ENCODE results near the gene VGF. TPM values are rescaled to one million over a fixed set of nuclear protein-coding genes. Genes with fewer than 3 reads are reported as not detected.

Gene VGF
- total and polyA plus RNA-seq, 2 experiments from 2014 or later = 3.0 to 4.4 TPM

- TF ChIP-seq POLR2AphosphoS5 (IDR thresholded peaks at IDR 0.05; ENCODE audit: low read depth) = no peak
- no peak for TF ChIP-seq EZH2 (IDR thresholded peaks at IDR 0.05; ENCODE audit: low read depth, unreplicated experiment)
- TF ChIP-seq ZNF114 (CRISPR knock-in tag; IDR thresholded peaks at IDR 0.05) = no peak
Observed at GRCh38 chr7:101129603-101130117, 35.7 kb downstream of the VGF start (continued).

GRCh38 chr7:101128040-101128834 lies 37.1 kb downstream of the VGF start:
- Histone ChIP-seq H3K27ac (ENCODE audit: low read depth) (no peak overlapping the region), H3F3A (replicated peaks; ENCODE audit: low read depth) (0 out of 2 replicates have a peak, but pooled peaks cover 3% of the 10 kb centered on the region), H3K36me3 (ENCODE audit: insufficient read depth) (no peaks in the 10 kb centered on the region), H2AFZ (no peak overlapping the region), H3K4me1 (ENCODE audit: insufficient read depth) (peaks cover 24% of the 10 kb centered on the region; the same call in 1 of the 2 replicates), H3K79me2 (replicated peaks; ENCODE audit: insufficient read depth) (no peaks in the 10 kb centered on the region), H3K4me2 (no peak overlapping the region), H3K9me2 (ENCODE audit: insufficient read depth) (no peaks in the 10 kb centered on the region), H3K4me3 (no peak overlapping the region), H3K27me3 (ENCODE audit: insufficient read depth) (no peaks in the 10 kb centered on the region), H4K20me1 (replicated peaks; ENCODE audit: insufficient read depth) (no peaks in the 10 kb centered on the region)
- Mint-ChIP-seq H3K27me3 (ENCODE audit: insufficient read depth, low read depth, poor library complexity) (peaks cover 19% of the 10 kb centered on the region), H3K27ac (no peak overlapping the region), H3K4me3 (no peak overlapping the region), H3K4me1 (peaks cover 22% of the 10 kb centered on the region), H3K36me3 (ENCODE audit: low read depth) (peaks cover 10% of the 10 kb centered on the region; the same call in 1 of the 3 replicates), H3K9me3 (peaks cover 8% of the 10 kb centered on the region; the same call in 2 of the 3 replicates)
- TF ChIP-seq EZH2phosphoT487 (IDR thresholded peaks at IDR 0.05; ENCODE audit: unreplicated experiment) = no peak
- no peak for TF ChIP-seq JUNB (IDR thresholded peaks at IDR 0.05; ENCODE audit: unreplicated experiment)
- no peak for TF ChIP-seq ZNF331 (CRISPR knock-in tag; IDR thresholded peaks at IDR 0.05; ENCODE audit: low read depth)
- no peak for TF ChIP-seq STAT1 (IDR thresholded peaks at IDR 0.05; ENCODE audit: unreplicated experiment)
- no peak for TF ChIP-seq ZNF114 (CRISPR knock-in tag; IDR thresholded peaks at IDR 0.05)
- no peak for TF ChIP-seq CTCF (conservative IDR thresholded peaks at IDR 0.05; ENCODE audit: low read depth in 2 of 2)
- TF ChIP-seq POLR2AphosphoS5 (IDR thresholded peaks at IDR 0.05; ENCODE audit: low read depth) = no peak
- TF ChIP-seq CREB1 (CRISPR knock-in tag; IDR thresholded peaks at IDR 0.05; ENCODE audit: low read depth) = no peak
- TF ChIP-seq, protein P1, sequence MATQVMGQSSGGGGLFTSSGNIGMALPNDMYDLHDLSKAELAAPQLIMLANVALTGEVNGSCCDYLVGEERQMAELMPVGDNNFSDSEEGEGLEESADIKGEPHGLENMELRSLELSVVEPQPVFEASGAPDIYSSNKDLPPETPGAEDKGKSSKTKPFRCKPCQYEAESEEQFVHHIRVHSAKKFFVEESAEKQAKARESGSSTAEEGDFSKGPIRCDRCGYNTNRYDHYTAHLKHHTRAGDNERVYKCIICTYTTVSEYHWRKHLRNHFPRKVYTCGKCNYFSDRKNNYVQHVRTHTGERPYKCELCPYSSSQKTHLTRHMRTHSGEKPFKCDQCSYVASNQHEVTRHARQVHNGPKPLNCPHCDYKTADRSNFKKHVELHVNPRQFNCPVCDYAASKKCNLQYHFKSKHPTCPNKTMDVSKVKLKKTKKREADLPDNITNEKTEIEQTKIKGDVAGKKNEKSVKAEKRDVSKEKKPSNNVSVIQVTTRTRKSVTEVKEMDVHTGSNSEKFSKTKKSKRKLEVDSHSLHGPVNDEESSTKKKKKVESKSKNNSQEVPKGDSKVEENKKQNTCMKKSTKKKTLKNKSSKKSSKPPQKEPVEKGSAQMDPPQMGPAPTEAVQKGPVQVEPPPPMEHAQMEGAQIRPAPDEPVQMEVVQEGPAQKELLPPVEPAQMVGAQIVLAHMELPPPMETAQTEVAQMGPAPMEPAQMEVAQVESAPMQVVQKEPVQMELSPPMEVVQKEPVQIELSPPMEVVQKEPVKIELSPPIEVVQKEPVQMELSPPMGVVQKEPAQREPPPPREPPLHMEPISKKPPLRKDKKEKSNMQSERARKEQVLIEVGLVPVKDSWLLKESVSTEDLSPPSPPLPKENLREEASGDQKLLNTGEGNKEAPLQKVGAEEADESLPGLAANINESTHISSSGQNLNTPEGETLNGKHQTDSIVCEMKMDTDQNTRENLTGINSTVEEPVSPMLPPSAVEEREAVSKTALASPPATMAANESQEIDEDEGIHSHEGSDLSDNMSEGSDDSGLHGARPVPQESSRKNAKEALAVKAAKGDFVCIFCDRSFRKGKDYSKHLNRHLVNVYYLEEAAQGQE (IDR thresholded peaks at IDR 0.05; ENCODE audit: unreplicated experiment) = no peak
- TF ChIP-seq EZH2 (IDR thresholded peaks at IDR 0.05; ENCODE audit: low read depth, unreplicated experiment) = no peak
- no peak for ATAC-seq
- DNase-seq (ENCODE audit: low spot score) = no peak
